22Rv1 (cell line): ENCODE data around the gene VPS13D.

ENCODE experiments used
- CTCF ChIP-seq: fragments of 450-650 bp; IDR thresholded peaks from 2 replicates; pipeline ENCODE4 v1.5.1; 2017; ENCODE audit warnings: mild to moderate bottlenecking
- ZFX ChIP-seq: fragments of 450-650 bp; IDR thresholded peaks from 2 replicates; pipeline ENCODE4 v1.6.1; 2017; ENCODE audit warnings: antibody characterized with exemption, borderline replicate concordance

DNA sequence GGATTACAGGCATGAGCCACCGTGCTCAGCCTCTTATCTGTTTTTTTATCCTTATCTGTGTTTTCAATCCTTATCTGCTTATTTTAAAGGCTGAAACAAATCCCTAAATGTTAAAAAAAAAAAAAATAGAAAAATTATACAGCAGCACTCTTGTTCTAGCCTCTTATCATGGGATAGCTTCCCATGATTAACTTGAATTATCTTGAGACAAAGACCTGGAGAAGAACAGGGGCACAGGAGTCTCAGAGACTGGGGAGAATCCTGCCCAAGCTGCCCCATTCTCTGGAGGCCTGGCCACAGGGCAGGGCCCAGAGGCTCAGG, 301.3 kb downstream of the VPS13D start:
- TF ChIP-seq CTCF, result no peak
- no peak for TF ChIP-seq ZFX
